ENCODE measurements around the gene TOM1L2.
A peak's percentile ranks its signal among the peaks of the same experiment; 100 is the strongest.

Gene TOM1L2

GRCh38 chr17:17876959-17877528, 95.2 kb downstream of the TOM1L2 start:
- DNase-seq (ENCODE audit: low read depth): no peak

GRCh38 chr17:17874478-17874877, 97.7 kb downstream of the TOM1L2 start:
- DNase-seq (ENCODE audit: low read depth): no peak

- no peak for DNase-seq (ENCODE audit: low read depth)
Measured at GRCh38 chr17:17873450-17873991, 98.7 kb downstream of the TOM1L2 start.

- DNase-seq (ENCODE audit: low read depth): no peak
Measured at GRCh38 chr17:17872547-17873345, 99.5 kb downstream of the TOM1L2 start.

GRCh38 chr17:17871913-17872312, 100.3 kb downstream of the TOM1L2 start:
- no peak for DNase-seq (ENCODE audit: low read depth)

GRCh38 chr17:17870247-17870646, 102.0 kb downstream of the TOM1L2 start:
- no peak for DNase-seq (ENCODE audit: low read depth)

- no peak for DNase-seq (ENCODE audit: low read depth)
Measured at GRCh38 chr17:17868641-17869522, 103.3 kb downstream of the TOM1L2 start.

- no peak for DNase-seq (ENCODE audit: low read depth)
Measured at GRCh38 chr17:17866897-17867296, 105.3 kb downstream of the TOM1L2 start.

- DNase-seq (ENCODE audit: low read depth): no peak
Measured at GRCh38 chr17:17866425-17866824, 105.8 kb downstream of the TOM1L2 start.

GRCh38 chr17:17865035-17865434, 107.2 kb downstream of the TOM1L2 start:
- no peak for DNase-seq (ENCODE audit: low read depth)

- DNase-seq (ENCODE audit: low read depth): no peak
Measured at GRCh38 chr17:17860766-17861107, 111.5 kb downstream of the TOM1L2 start.

- peak; percentile 39 for DNase-seq (ENCODE audit: low read depth)
Measured at GRCh38 chr17:17859909-17860765, 112.1 kb downstream of the TOM1L2 start.

- no peak for DNase-seq (ENCODE audit: low read depth)
Measured at GRCh38 chr17:17857496-17857895, 114.7 kb downstream of the TOM1L2 start.

- no peak for DNase-seq (ENCODE audit: low read depth)
Measured at GRCh38 chr17:17856386-17856785, 115.8 kb downstream of the TOM1L2 start.

- DNase-seq (ENCODE audit: low read depth): no peak
Measured at GRCh38 chr17:17855976-17856375, 116.2 kb downstream of the TOM1L2 start.

- no peak for DNase-seq (ENCODE audit: low read depth)
Measured at GRCh38 chr17:17853811-17854447, 118.3 kb downstream of the TOM1L2 start.

- DNase-seq (ENCODE audit: low read depth): no peak
Measured at GRCh38 chr17:17852930-17853329, 119.3 kb downstream of the TOM1L2 start.

- no peak for DNase-seq (ENCODE audit: low read depth)
Measured at GRCh38 chr17:17851103-17852002, 120.8 kb downstream of the TOM1L2 start.

GRCh38 chr17:17849845-17850373, 122.3 kb downstream of the TOM1L2 start:
- DNase-seq (ENCODE audit: low read depth): peak; percentile 39

Data from stimulated activated CD8-positive, alpha-beta memory T cell treated with anti-CD3 and anti-CD28 coated beads, Interleukin-4, amount 100 ng/mL, for 24 hours (primary cell).